Activated naive CD8-positive, alpha-beta T cell treated with anti-CD3 and anti-CD28 coated beads for 36 hours (primary cell): ENCODE measurements around the gene JAK1. TPM values are rescaled to one million over a fixed set of nuclear protein-coding genes. Genes with fewer than 3 reads are reported as not detected.
"Not testable (repeated sequence)": the region's sequence is repeated elsewhere in the genome, so short reads cannot be mapped to it uniquely, and the experiment has no call there.

ENCODE experiments used
- DNase-seq: peaks from one replicate; pipeline ENCODE4 v3.0.0; 2021
- H3K27ac Mint-ChIP-seq: one replicate; pipeline ENCODE4 v1.8.0; 2022; ENCODE audit warnings: mild to moderate bottlenecking, moderate library complexity, mixed read lengths
- H3K27me3 Mint-ChIP-seq: one replicate; pipeline ENCODE4 v1.8.0; 2022; ENCODE audit warnings: mild to moderate bottlenecking, mixed read lengths
- H3K36me3 Mint-ChIP-seq: one replicate; pipeline ENCODE4 v1.8.0; 2021; ENCODE audit warnings: mild to moderate bottlenecking, mixed read lengths
- H3K4me1 Mint-ChIP-seq: one replicate; pipeline ENCODE4 v1.8.0; 2021; ENCODE audit warnings: mixed read lengths
- H3K4me3 Mint-ChIP-seq: one replicate; pipeline ENCODE4 v1.8.0; 2022; ENCODE audit warnings: mild to moderate bottlenecking, moderate library complexity, mixed read lengths
- H3K9me3 Mint-ChIP-seq: one replicate; pipeline ENCODE4 v1.8.0; 2022; ENCODE audit warnings: mixed read lengths
- total RNA-seq, 2 experiments: library from RNA; stranded (reverse); gene quantifications; one replicate each; pipeline ENCODE4 v1.2.3, GENCODE V29; 2021

The JAK1 gene
- total RNA-seq, 2 experiments from 2014 or later: 85.6 to 88.0 TPM

- Mint-ChIP-seq H3K36me3 (peaks cover 4% of the 10 kb centered on the region), H3K4me3 (peak overlapping the region; percentile 4), H3K27me3 (no peaks in the 10 kb centered on the region), H3K4me1 (peaks cover 39% of the 10 kb centered on the region), H3K9me3 (no peaks in the 10 kb centered on the region), H3K27ac (peak overlapping the region; percentile 70)
- DNase-seq: no peak
Observed at GRCh38 chr1:64828829-64829228, 137.5 kb downstream of the JAK1 start.

- no peak overlapping the region for H3K4me3 Mint-ChIP-seq
- DNase-seq: no peak
- peaks cover 4% of the 10 kb centered on the region for H3K36me3 Mint-ChIP-seq
- peaks cover 39% of the 10 kb centered on the region for H3K4me1 Mint-ChIP-seq
- H3K9me3 Mint-ChIP-seq: no peaks in the 10 kb centered on the region
- no peaks in the 10 kb centered on the region for H3K27me3 Mint-ChIP-seq
- H3K27ac Mint-ChIP-seq: peak overlapping the region; percentile 81
Observed at GRCh38 chr1:64826991-64827390, 139.4 kb downstream of the JAK1 start.

- H3K4me3 Mint-ChIP-seq: no peak overlapping the region
- DNase-seq: peak; percentile 41
- H3K36me3 Mint-ChIP-seq: peaks cover 2% of the 10 kb centered on the region
- H3K4me1 Mint-ChIP-seq: peaks cover 27% of the 10 kb centered on the region
- no peak overlapping the region for H3K27ac Mint-ChIP-seq
- no peaks in the 10 kb centered on the region for H3K27me3 Mint-ChIP-seq
- no peaks in the 10 kb centered on the region for H3K9me3 Mint-ChIP-seq
Observed at GRCh38 chr1:64823691-64824476, 142.5 kb downstream of the JAK1 start.

GRCh38 chr1:64822621-64823020 lies 143.7 kb downstream of the JAK1 start:
- Mint-ChIP-seq H3K4me3 (no peak overlapping the region), H3K9me3 (no peaks in the 10 kb centered on the region), H3K4me1 (peaks cover 18% of the 10 kb centered on the region), H3K27me3 (no peaks in the 10 kb centered on the region), H3K27ac (no peak overlapping the region), H3K36me3 (peaks cover 3% of the 10 kb centered on the region)
- DNase-seq: no peak

GRCh38 chr1:64820572-64820971 lies 145.8 kb downstream of the JAK1 start:
- H3K36me3 Mint-ChIP-seq: peaks cover 17% of the 10 kb centered on the region
- H3K27me3 Mint-ChIP-seq: not testable (repeated sequence)

GRCh38 chr1:64817364-64817763 lies 149.0 kb downstream of the JAK1 start:
- H3K36me3 Mint-ChIP-seq: peaks cover 19% of the 10 kb centered on the region
- not testable (repeated sequence) for H3K9me3 Mint-ChIP-seq, H3K4me1 Mint-ChIP-seq, H3K4me3 Mint-ChIP-seq, DNase-seq, H3K27ac Mint-ChIP-seq, H3K27me3 Mint-ChIP-seq

More at GRCh38 chr1:64820572-64820971, 145.8 kb downstream of the JAK1 start:
- not testable (repeated sequence) for H3K27ac Mint-ChIP-seq, DNase-seq, H3K9me3 Mint-ChIP-seq, H3K4me3 Mint-ChIP-seq, H3K4me1 Mint-ChIP-seq

- Mint-ChIP-seq H3K27ac (no peak overlapping the region), H3K4me1 (no peaks in the 10 kb centered on the region), H3K27me3 (no peaks in the 10 kb centered on the region), H3K36me3 (peaks cover 19% of the 10 kb centered on the region), H3K4me3 (no peak overlapping the region), H3K9me3 (no peaks in the 10 kb centered on the region)
- DNase-seq: no peak
Observed at GRCh38 chr1:64814427-64814826, 151.9 kb downstream of the JAK1 start.

GRCh38 chr1:64811131-64811530 lies 155.2 kb downstream of the JAK1 start:
- no peaks in the 10 kb centered on the region for H3K9me3 Mint-ChIP-seq
- H3K27ac Mint-ChIP-seq: no peak overlapping the region
- no peak overlapping the region for H3K4me3 Mint-ChIP-seq
- H3K36me3 Mint-ChIP-seq: peaks cover 4% of the 10 kb centered on the region
- DNase-seq: no peak
- no peaks in the 10 kb centered on the region for H3K27me3 Mint-ChIP-seq
- no peaks in the 10 kb centered on the region for H3K4me1 Mint-ChIP-seq

- no peak for DNase-seq
- no peak overlapping the region for H3K4me3 Mint-ChIP-seq
- H3K27ac Mint-ChIP-seq: no peak overlapping the region
- no peaks in the 10 kb centered on the region for H3K36me3 Mint-ChIP-seq
- H3K27me3 Mint-ChIP-seq: no peaks in the 10 kb centered on the region
- no peaks in the 10 kb centered on the region for H3K9me3 Mint-ChIP-seq
- no peaks in the 10 kb centered on the region for H3K4me1 Mint-ChIP-seq
Observed at GRCh38 chr1:64810001-64810400, 156.3 kb downstream of the JAK1 start.

- Mint-ChIP-seq H3K27ac (no peak overlapping the region), H3K4me1 (no peaks in the 10 kb centered on the region), H3K36me3 (no peaks in the 10 kb centered on the region), H3K27me3 (no peaks in the 10 kb centered on the region), H3K4me3 (no peak overlapping the region), H3K9me3 (no peaks in the 10 kb centered on the region)
- DNase-seq: no peak
Observed at GRCh38 chr1:64809309-64809708, 157.0 kb downstream of the JAK1 start.

- DNase-seq: no peak
- H3K9me3 Mint-ChIP-seq: no peaks in the 10 kb centered on the region
- no peak overlapping the region for H3K27ac Mint-ChIP-seq
- peaks cover 9% of the 10 kb centered on the region for H3K36me3 Mint-ChIP-seq
- H3K27me3 Mint-ChIP-seq: no peaks in the 10 kb centered on the region
- no peak overlapping the region for H3K4me3 Mint-ChIP-seq
- no peaks in the 10 kb centered on the region for H3K4me1 Mint-ChIP-seq
Observed at GRCh38 chr1:64801851-64802523, 164.4 kb downstream of the JAK1 start.

GRCh38 chr1:64798872-64799271 lies 167.5 kb downstream of the JAK1 start:
- no peak for DNase-seq
- H3K27me3 Mint-ChIP-seq: no peaks in the 10 kb centered on the region
- no peaks in the 10 kb centered on the region for H3K4me1 Mint-ChIP-seq
- H3K27ac Mint-ChIP-seq: no peak overlapping the region
- H3K9me3 Mint-ChIP-seq: no peaks in the 10 kb centered on the region
- no peak overlapping the region for H3K4me3 Mint-ChIP-seq
- H3K36me3 Mint-ChIP-seq: peaks cover 10% of the 10 kb centered on the region

GRCh38 chr1:64790832-64791487 lies 175.4 kb downstream of the JAK1 start:
- Mint-ChIP-seq H3K36me3 (peaks cover 38% of the 10 kb centered on the region), H3K4me1 (no peaks in the 10 kb centered on the region), H3K27ac (no peak overlapping the region), H3K4me3 (no peak overlapping the region), H3K27me3 (no peaks in the 10 kb centered on the region), H3K9me3 (peaks cover 19% of the 10 kb centered on the region)
- DNase-seq: no peak
